Gastroesophageal sphincter (tissue), 4 donors: ENCODE data around the gene VAMP4. TPM values are rescaled to one million over a fixed set of nuclear protein-coding genes. Genes with fewer than 3 reads are reported as not detected.

Source experiments
- ATAC-seq: fragments of 150-250 bp; one replicate; pipeline ENCODE4 v1.9.1; 2016; ENCODE audit warnings: mild to moderate bottlenecking, moderate library complexity
- H3K27ac ChIP-seq, 4 donors: fragments of 200-600 bp; sonication (generic) in 3 of 4; 1 replicate in 3 of 4; 2 replicates in 1 of 4; pipeline ENCODE4 v1.5.1; 2016 to 2019
- H3K27me3 ChIP-seq: fragments of 200-600 bp; sonication (generic); one replicate; pipeline ENCODE4 v1.5.1; 2019
- H3K36me3 ChIP-seq, 2 donors: fragments of 200-600 bp; sonication (generic); one replicate each; pipeline ENCODE4 v1.5.1; 2019; ENCODE audit warnings: control low read depth in 1 of 2
- H3K4me1 ChIP-seq, 3 donors: fragments of 200-600 bp; sonication (generic); 1 replicate in 2 of 3; 2 replicates in 1 of 3; pipeline ENCODE4 v1.5.1; 2016 to 2019; ENCODE audit warnings: control low read depth in 2 of 3
- H3K4me3 ChIP-seq, 2 donors: fragments of 200-600 bp; sonication (generic); one replicate each; pipeline ENCODE4 v1.5.1; 2019; ENCODE audit warnings: mild to moderate bottlenecking in 1 of 2, moderate library complexity in 1 of 2
- H3K9me3 ChIP-seq, 3 donors: fragments of 200-600 bp; sonication (generic); one replicate each; pipeline ENCODE4 v1.5.1; 2017 to 2019; ENCODE audit warnings: control low read depth in 2 of 3
- CTCF ChIP-seq, 4 experiments: fragments of 200-600 bp in 2 of 4; fragments of 450-650 bp in 2 of 4; sonication (generic) in 1 of 4; IDR thresholded peaks; one replicate each; pipeline ENCODE4 v1.5.1; 2017 to 2019; ENCODE audit warnings: antibody characterized with exemption in 4 of 4, mild to moderate bottlenecking in 2 of 4, moderate library complexity in 2 of 4
- EP300 ChIP-seq: sonication (generic); formaldehyde crosslinking; IDR thresholded peaks from one replicate; pipeline ENCODE4 v1.6.1; 2017; ENCODE audit warnings: antibody characterized with exemption, mild to moderate bottlenecking
- POLR2A ChIP-seq, 2 donors: fragments of 450-650 bp; IDR thresholded peaks; one replicate each; pipeline ENCODE4 v1.6.1; 2017; ENCODE audit warnings: antibody characterized with exemption in 2 of 2, mild to moderate bottlenecking in 2 of 2, moderate library complexity in 1 of 2
- POLR2AphosphoS5 ChIP-seq: sonication (generic); formaldehyde crosslinking; IDR thresholded peaks from one replicate; pipeline ENCODE4 v1.6.1; 2017; ENCODE audit warnings: antibody characterized with exemption
- WGBS, 2 donors: methylation state at CpG; one replicate each; pipeline ENCODE4 v1.1.5; 2018; ENCODE audit warnings: low coverage in 1 of 2; 5-methylcytosine and 5-hydroxymethylcytosine counted together
- total RNA-seq, 4 donors: library from RNA; depleted of rRNA; stranded (reverse); fragments of >200 nt; gene quantifications; one replicate each; pipeline ENCODE4 v1.1.0, GENCODE V29; 2016

The VAMP4 gene
- total RNA-seq, 4 donors from 2014 or later: 16.3 to 37.5 (median 20.0) TPM

- Histone ChIP-seq H3K27me3 (no peaks in the 10 kb centered on the region), H3K4me3 (no peak overlapping the region), H3K4me1 (peaks cover 8 to 55% (median 27%) of the 10 kb centered on the region in 3 donors), H3K27ac (no peak overlapping the region), H3K9me3 (no peaks in the 10 kb centered on the region), H3K36me3 (no peaks in the 10 kb centered on the region)
- WGBS, 2 donors: no CpG with 5 or more reads among the region's 28 CpGs
- no peak for ATAC-seq
- TF ChIP-seq POLR2A (IDR thresholded peaks at IDR 0.05) (no peak), EP300 (no peak), CTCF (IDR thresholded peaks at IDR 0.05) (no peak), POLR2AphosphoS5 (no peak)
Measured at GRCh38 chr1:171670739-171671138, 71.1 kb downstream of the VAMP4 start.

- 93 to 100% methylated on average over 1 to 5 of the region's 5 CpGs for WGBS, 2 donors
- Histone ChIP-seq H3K4me1 (peaks cover 20 to 57% (median 30%) of the 10 kb centered on the region in 3 donors), H3K27me3 (no peaks in the 10 kb centered on the region), H3K4me3 (no peak overlapping the region), H3K36me3 (no peaks in the 10 kb centered on the region), H3K9me3 (no peaks in the 10 kb centered on the region), H3K27ac (peak overlapping the region in 2 of 4 donors; percentile 9 to 84)
- ATAC-seq: no peak
- no peak for TF ChIP-seq EP300
- TF ChIP-seq CTCF (IDR thresholded peaks at IDR 0.05): no peak
- TF ChIP-seq POLR2AphosphoS5: no peak
- TF ChIP-seq POLR2A (IDR thresholded peaks at IDR 0.05): no peak
Measured at GRCh38 chr1:171668372-171668771, 73.5 kb downstream of the VAMP4 start.

- WGBS, 2 donors: 39% methylated on average over 3 to 4 of the region's 4 CpGs
- Histone ChIP-seq H3K27me3 (no peaks in the 10 kb centered on the region), H3K36me3 (no peaks in the 10 kb centered on the region), H3K4me1 (peaks cover 30 to 72% (median 35%) of the 10 kb centered on the region in 3 donors), H3K27ac (peak overlapping the region; percentile 84 to 93 (median 87)), H3K4me3 (no peak overlapping the region), H3K9me3 (no peaks in the 10 kb centered on the region)
- TF ChIP-seq POLR2AphosphoS5: peak; percentile 77
- no peak for TF ChIP-seq POLR2A (IDR thresholded peaks at IDR 0.05)
- TF ChIP-seq CTCF (IDR thresholded peaks at IDR 0.05): no peak
- TF ChIP-seq EP300: no peak
- peak; percentile 65 for ATAC-seq
Measured at GRCh38 chr1:171666114-171666769, 75.6 kb downstream of the VAMP4 start.

- TF ChIP-seq CTCF (IDR thresholded peaks at IDR 0.05) (no peak), POLR2A (IDR thresholded peaks at IDR 0.05) (no peak), POLR2AphosphoS5 (no peak), EP300 (no peak)
- peak overlapping the region; percentile 84 to 87 (median 86) for H3K27ac ChIP-seq
- no peaks in the 10 kb centered on the region for H3K9me3 ChIP-seq
- H3K36me3 ChIP-seq: no peaks in the 10 kb centered on the region
- no peak overlapping the region for H3K4me3 ChIP-seq
- peaks cover 30 to 78% (median 37%) of the 10 kb centered on the region in 3 donors for H3K4me1 ChIP-seq
- ATAC-seq: no peak
- H3K27me3 ChIP-seq: no peaks in the 10 kb centered on the region
Measured at GRCh38 chr1:171664976-171665375, 76.9 kb downstream of the VAMP4 start.

GRCh38 chr1:171663854-171664575 lies 77.8 kb downstream of the VAMP4 start:
- no peaks in the 10 kb centered on the region for H3K9me3 ChIP-seq
- no peak overlapping the region for H3K4me3 ChIP-seq
- TF ChIP-seq CTCF (IDR thresholded peaks at IDR 0.05) (no peak), EP300 (no peak), POLR2AphosphoS5 (no peak), POLR2A (IDR thresholded peaks at IDR 0.05) (no peak)
- H3K4me1 ChIP-seq: peaks cover 30 to 83% (median 37%) of the 10 kb centered on the region in 3 donors
- no peaks in the 10 kb centered on the region for H3K36me3 ChIP-seq
- H3K27ac ChIP-seq: peak overlapping the region; percentile 84 to 87 (median 86)
- peak; percentile 36 for ATAC-seq
- H3K27me3 ChIP-seq: no peaks in the 10 kb centered on the region
- 9 to 26% methylated on average over 2 to 3 of the region's 4 CpGs for WGBS, 2 donors
